ENCODE results near the gene PTPRT. TPM values are rescaled to one million over a fixed set of nuclear protein-coding genes. Genes with fewer than 3 reads are reported as not detected.

The PTPRT gene
- total RNA-seq, 1 donor from 2014 or later, result not detected

DNA sequence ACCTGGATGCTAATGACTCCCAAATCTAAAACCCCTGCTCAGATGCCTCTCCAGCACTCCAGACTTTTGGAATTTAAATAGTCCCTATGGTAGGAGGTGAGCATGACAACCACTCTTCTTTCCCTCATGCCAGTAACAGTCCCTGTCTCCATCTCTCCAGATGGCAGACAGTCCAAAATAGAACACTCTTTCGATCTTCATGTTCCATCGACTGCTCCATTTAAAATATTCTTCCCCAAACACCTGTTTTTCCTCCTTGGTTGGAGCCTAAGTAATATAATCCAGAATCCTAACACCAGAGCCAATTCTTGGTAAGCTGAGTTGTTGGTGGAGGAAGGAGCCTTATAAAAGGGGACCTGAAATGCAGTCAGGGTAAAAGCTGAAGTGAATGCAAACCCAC lies 848.1 kb downstream of the PTPRT start:
- no peak for DNase-seq (ENCODE audit: low read depth, low spot score)

DNA sequence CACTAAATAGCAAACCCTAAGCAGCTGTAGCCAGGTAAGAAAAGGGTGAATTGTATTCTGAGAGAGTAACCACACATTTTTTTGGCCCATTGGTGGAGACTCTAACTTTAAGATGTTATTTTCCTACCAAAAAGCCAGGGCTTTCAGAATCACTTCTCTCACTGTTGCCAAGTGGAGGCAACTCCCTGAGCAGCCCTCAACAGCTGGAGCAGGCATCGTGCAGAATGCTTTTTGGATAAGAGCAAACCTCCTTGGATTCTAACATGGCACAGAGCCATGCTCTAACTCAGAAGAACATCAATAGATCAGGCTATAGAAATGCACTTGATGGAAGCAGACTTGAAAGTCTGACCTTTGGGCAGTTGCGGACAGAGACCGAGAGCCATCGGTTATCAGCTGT lies 849.3 kb downstream of the PTPRT start:
- DNase-seq (ENCODE audit: low read depth, low spot score), result no peak

DNA sequence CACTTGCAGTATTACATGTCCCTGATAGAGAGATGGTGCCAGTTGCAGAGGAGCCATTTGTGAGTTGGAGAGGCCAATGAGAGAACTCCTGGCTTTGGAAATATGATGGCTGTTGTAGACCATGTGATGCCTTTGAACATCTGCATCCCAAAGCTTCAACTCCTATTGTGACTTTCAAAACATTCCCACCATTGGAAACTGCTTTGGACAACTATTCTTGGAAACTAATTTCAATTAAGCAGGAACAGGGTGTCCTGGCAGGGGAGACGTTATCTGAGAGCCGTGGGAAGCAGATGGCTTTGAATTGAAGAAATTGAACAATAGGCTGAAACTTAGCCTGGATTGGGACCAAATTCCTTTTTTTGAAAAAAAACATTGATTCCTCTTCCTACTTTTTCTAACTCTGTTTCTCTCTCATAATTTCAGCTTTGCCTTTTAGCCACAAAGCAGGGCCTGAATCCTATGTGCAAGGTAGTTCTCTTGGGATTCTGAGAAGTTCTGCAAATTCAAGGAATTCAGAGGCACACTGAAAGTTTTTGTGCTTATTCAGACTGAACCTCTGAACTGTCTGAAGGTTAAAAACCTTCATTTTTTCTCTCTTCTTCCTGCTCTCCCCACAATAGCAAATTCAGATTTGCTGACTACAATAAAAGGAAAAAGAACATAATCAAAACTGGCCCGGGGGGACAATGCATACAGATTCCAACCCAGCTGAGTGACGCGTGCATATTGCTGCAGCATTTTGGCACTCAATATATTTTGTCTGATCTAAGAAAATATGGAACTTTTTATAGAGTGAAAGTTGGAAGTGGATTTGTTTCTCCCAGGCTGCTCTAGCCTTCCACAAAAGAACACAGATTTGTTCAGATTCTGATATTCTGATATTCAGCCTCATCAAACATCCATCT lies 851.2 kb downstream of the PTPRT start:
- DNase-seq (ENCODE audit: low read depth, low spot score), result no peak

- no peak for DNase-seq (ENCODE audit: low read depth, low spot score)
These were observed 853.1 kb downstream of the PTPRT start for GRCh38 chr20:42336576-42336975.

GRCh38 chr20:42319252-42320013 lies 870.3 kb downstream of the PTPRT start:
- no peak for DNase-seq (ENCODE audit: low read depth, low spot score)

- DNase-seq (ENCODE audit: low read depth, low spot score), result no peak
These were observed 876.0 kb downstream of the PTPRT start for GRCh38 chr20:42313704-42314103.

- DNase-seq (ENCODE audit: low read depth, low spot score), result no peak
These were observed 880.7 kb downstream of the PTPRT start for GRCh38 chr20:42309050-42309449.

DNA sequence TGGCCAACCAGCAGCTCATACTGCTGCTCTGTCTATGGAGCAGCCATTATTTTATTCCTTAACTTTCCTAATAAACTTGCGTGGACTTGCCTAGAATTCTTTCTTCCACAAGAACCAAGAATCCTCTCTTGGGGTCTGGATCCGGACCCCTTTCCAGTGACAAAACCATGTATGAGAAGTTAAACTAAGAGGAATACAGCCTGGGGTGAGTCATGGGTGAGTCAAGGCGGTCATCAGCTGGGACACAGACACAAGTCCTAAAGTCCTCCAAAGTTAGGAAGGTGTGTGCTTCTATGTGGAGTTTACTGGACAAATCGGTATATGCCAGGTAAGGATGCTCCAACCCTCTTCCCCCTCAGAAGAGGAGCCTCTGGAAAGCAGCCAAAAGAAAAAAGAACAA lies 881.5 kb downstream of the PTPRT start:
- DNase-seq (ENCODE audit: low read depth, low spot score), result no peak

GRCh38 chr20:42295592-42295991 lies 894.1 kb downstream of the PTPRT start:
- DNase-seq (ENCODE audit: low read depth, low spot score), result no peak

- DNase-seq (ENCODE audit: low read depth, low spot score), result no peak
These were observed 894.7 kb downstream of the PTPRT start for GRCh38 chr20:42294976-42295375.

DNA sequence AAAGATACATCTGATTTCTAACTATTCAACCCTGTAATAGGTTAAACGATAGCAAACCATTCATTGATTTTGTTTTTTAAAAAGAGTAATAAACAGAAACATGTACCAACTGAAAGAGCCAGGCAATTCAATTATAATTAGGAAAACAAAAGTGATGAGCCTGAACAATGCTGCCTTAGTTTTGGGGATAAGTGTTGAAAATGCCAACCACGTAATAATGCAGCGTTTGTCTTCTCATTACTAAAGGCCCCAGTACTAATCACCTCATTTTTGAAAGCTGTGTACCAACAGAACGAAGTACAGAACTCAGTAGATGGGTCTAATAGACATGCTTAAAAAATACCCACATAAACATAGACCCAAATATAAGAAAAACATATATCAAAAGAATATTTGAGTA lies 907.9 kb downstream of the PTPRT start:
- no peak for DNase-seq (ENCODE audit: low read depth, low spot score)

DNA sequence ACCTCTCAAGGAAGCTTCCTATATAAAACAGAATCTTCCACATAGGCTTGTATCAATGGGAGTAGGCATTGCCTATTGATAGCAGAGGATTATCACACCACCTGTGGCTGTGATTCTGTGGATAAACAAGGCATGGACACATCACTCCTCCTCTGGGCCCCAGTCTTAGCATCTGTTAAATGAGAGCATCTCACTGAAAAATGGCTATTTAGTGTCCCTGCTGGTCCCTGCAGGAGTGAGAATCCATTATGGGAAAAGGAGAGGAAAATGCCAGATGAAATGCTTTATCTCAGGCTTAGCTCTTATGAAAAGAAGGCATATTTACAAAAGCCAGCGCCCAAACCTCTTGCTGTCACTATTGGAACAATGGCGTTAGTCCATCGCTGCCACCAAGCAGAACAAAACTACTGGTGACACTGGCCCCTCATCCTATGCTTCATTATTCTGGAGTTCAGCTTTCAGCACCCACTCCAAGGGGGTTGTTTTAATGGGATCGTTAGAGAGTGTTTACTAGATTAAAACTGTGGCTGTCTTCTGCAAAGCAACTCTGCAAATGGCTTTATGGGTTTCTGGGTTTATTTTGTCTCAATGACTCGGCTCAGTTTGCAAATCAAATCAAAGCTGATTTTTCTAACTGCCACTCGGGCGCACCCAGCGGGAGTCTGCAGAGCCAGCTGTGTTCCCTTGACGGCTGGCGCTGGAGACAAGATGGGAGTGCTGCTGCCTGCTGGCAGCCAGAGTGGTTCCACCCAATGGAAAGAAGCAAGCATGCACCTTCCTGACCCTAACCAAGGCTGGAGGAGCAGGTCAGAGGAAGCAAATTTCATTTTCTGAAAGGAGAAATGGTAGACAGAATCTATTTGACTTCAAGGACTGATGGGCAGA lies 912.7 kb downstream of the PTPRT start:
- no peak for DNase-seq (ENCODE audit: low read depth, low spot score)

GRCh38 chr20:42274986-42275385 lies 914.7 kb downstream of the PTPRT start:
- DNase-seq (ENCODE audit: low read depth, low spot score), result no peak

GRCh38 chr20:42272516-42272915 lies 917.2 kb downstream of the PTPRT start:
- no peak for DNase-seq (ENCODE audit: low read depth, low spot score)

- no peak for DNase-seq (ENCODE audit: low read depth, low spot score)
These were observed 919.2 kb downstream of the PTPRT start for GRCh38 chr20:42270539-42270938.

- DNase-seq (ENCODE audit: low read depth, low spot score), result no peak
These were observed 921.8 kb downstream of the PTPRT start for GRCh38 chr20:42267793-42268384.

DNA sequence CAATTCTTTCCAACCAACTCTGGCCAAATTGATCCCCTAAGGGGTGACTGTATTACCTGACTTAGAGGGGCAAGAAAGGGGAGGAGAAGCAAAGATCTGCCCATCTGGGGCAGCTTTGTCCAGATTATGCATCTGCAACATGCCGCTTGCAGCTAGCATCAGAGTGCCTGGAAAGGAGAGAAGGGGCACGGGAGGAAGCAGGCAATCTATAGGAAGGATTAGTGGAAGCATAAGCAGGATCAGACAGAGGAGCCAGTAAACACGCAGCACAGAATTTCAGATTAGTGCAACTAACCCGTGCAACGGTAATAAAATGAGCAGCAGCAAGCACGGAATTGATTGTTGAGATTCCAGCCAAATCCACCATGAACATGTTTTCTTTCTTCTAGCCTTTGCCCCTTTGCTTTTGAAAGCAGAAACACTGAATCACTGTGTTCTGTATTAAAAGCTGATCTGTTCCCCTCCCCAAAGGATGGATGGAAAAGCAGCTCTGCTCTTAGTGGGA lies 927.9 kb downstream of the PTPRT start:
- DNase-seq (ENCODE audit: low read depth, low spot score), result no peak

- no peak for DNase-seq (ENCODE audit: low read depth, low spot score)
These were observed 929.5 kb downstream of the PTPRT start for GRCh38 chr20:42260184-42260583.

GRCh38 chr20:42259389-42259788 lies 930.3 kb downstream of the PTPRT start:
- no peak for DNase-seq (ENCODE audit: low read depth, low spot score)

- no peak for DNase-seq (ENCODE audit: low read depth, low spot score)
These were observed 931.0 kb downstream of the PTPRT start for GRCh38 chr20:42258564-42259302.

All from pulmonary artery endothelial cell (primary cell).